ENCODE measurements around the gene CDKN1A. TPM values are rescaled to one million over a fixed set of nuclear protein-coding genes. Genes with fewer than 3 reads are reported as not detected.
"Not testable (repeated sequence)": the region's sequence is repeated elsewhere in the genome, so short reads cannot be mapped to it uniquely, and the experiment has no call there.

Gene CDKN1A
- total RNA-seq, 1 donor = 228 TPM

- Histone ChIP-seq H3K4me3 (ENCODE audit: low read length) (no peak overlapping the region), H3K4me1 (ENCODE audit: insufficient read depth, low read length) (no peaks in the 10 kb centered on the region), H3K27me3 (ENCODE audit: insufficient read depth, low read length) (no peaks in the 10 kb centered on the region), H3K9me3 (ENCODE audit: low read depth, low read length) (no peaks in the 10 kb centered on the region)
Observed at GRCh38 chr6:36712816-36713215, 34.3 kb downstream of the CDKN1A start.

- H3K4me3 ChIP-seq (ENCODE audit: low read length) = no peak overlapping the region
- no peaks in the 10 kb centered on the region for H3K27me3 ChIP-seq (ENCODE audit: insufficient read depth, low read length)
- H3K4me1 ChIP-seq (ENCODE audit: insufficient read depth, low read length) = no peaks in the 10 kb centered on the region
- no peaks in the 10 kb centered on the region for H3K9me3 ChIP-seq (ENCODE audit: low read depth, low read length)
Observed at GRCh38 chr6:36713846-36714245, 35.3 kb downstream of the CDKN1A start.

- no peaks in the 10 kb centered on the region for H3K4me1 ChIP-seq (ENCODE audit: insufficient read depth, low read length)
- H3K4me3 ChIP-seq (ENCODE audit: low read length) = no peak overlapping the region
- no peaks in the 10 kb centered on the region for H3K27me3 ChIP-seq (ENCODE audit: insufficient read depth, low read length)
Observed at GRCh38 chr6:36714511-36714910, 36.0 kb downstream of the CDKN1A start.

GRCh38 chr6:36715469-36715868, 37.0 kb downstream of the CDKN1A start:
- Histone ChIP-seq H3K4me1 (ENCODE audit: insufficient read depth, low read length) (no peaks in the 10 kb centered on the region), H3K9me3 (ENCODE audit: low read depth, low read length) (no peaks in the 10 kb centered on the region), H3K27me3 (ENCODE audit: insufficient read depth, low read length) (no peaks in the 10 kb centered on the region), H3K4me3 (ENCODE audit: low read length) (no peak overlapping the region)

More at GRCh38 chr6:36714511-36714910, 36.0 kb downstream of the CDKN1A start:
- no peaks in the 10 kb centered on the region for H3K9me3 ChIP-seq (ENCODE audit: low read depth, low read length)

DNA sequence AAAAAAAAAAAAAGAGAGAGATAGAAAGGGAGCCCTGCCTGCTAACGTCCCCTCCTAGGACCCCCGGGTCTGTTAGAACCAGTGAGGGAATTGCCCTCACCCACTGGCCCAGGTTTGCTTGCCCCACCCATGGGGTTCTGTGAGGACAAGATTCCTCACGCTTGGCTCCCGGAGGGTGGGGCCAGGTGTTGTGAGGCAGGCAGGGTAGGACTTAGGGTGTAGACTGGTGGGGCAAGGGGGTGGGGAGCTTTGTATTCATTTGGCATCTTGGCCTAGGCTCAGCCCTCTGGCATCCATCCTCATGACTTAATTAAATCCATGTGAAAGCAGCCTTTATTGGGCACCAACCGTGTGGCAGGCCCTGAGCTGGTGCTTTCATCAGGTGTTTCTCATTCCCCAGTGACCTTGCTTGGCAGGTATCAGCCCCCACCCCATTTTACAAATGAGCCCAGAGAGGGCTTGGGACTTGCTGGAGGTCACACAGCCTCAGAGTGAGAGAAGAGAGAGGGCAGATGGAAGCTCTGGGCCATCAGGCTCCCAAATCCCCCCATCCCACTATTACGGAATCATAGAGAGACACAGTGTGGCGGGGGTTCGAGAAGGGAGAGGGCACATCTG, 38.1 kb downstream of the CDKN1A start:
- no peaks in the 10 kb centered on the region for H3K9me3 ChIP-seq (ENCODE audit: low read depth, low read length)

GRCh38 chr6:36717231-36717825, 38.8 kb downstream of the CDKN1A start:
- H3K27me3 ChIP-seq (ENCODE audit: insufficient read depth, low read length) = no peaks in the 10 kb centered on the region
- no peaks in the 10 kb centered on the region for H3K4me1 ChIP-seq (ENCODE audit: insufficient read depth, low read length)

More for the DNA sequence above, 38.1 kb downstream of the CDKN1A start:
- Histone ChIP-seq H3K27me3 (ENCODE audit: insufficient read depth, low read length) (no peaks in the 10 kb centered on the region), H3K4me3 (ENCODE audit: low read length) (no peak overlapping the region), H3K4me1 (ENCODE audit: insufficient read depth, low read length) (no peaks in the 10 kb centered on the region)

DNA sequence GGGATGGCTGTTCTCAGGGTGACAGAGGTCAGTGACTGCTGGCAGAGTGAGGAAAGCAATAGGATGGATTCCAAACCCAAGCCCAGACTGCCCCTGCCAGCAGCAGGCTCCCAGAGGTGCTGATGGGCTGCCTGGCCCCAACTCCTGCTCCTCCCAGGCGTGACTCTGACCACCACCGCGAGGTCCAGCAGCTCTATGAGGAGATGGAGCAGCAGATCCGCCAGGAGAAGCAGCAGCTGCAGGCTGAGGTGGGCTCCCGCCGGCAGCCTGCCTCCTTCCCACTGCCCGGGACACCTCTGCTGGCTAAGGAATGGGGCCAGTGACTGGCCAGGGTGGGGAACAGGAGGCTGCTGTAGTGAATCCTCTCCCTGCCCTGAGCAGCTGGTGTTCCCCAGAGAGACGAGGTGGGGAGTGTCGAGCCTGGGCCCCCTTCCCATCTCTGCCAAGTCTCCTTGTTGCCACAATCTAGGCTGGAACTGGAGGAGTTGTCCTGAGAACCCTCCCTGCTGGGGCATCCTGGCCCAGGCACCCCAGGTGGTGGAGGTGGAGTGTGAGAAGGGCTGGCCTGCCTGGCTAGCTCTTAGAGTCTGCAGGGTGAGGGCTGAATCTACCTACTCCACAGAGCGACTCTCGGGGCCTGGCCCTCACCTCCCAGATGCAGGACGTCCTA, 39.5 kb downstream of the CDKN1A start:
- Histone ChIP-seq H3K9me3 (ENCODE audit: low read depth, low read length) (no peaks in the 10 kb centered on the region), H3K4me3 (ENCODE audit: low read length) (no peak overlapping the region), H3K4me1 (ENCODE audit: insufficient read depth, low read length) (no peaks in the 10 kb centered on the region), H3K27me3 (ENCODE audit: insufficient read depth, low read length) (no peaks in the 10 kb centered on the region)

More at GRCh38 chr6:36717231-36717825, 38.8 kb downstream of the CDKN1A start:
- Histone ChIP-seq H3K9me3 (ENCODE audit: low read depth, low read length) (no peaks in the 10 kb centered on the region), H3K4me3 (ENCODE audit: low read length) (no peak overlapping the region)

GRCh38 chr6:36718560-36718959, 40.0 kb downstream of the CDKN1A start:
- H3K4me3 ChIP-seq (ENCODE audit: low read length) = no peak overlapping the region
- no peaks in the 10 kb centered on the region for H3K27me3 ChIP-seq (ENCODE audit: insufficient read depth, low read length)
- H3K9me3 ChIP-seq (ENCODE audit: low read depth, low read length) = no peaks in the 10 kb centered on the region
- H3K4me1 ChIP-seq (ENCODE audit: insufficient read depth, low read length) = no peaks in the 10 kb centered on the region

GRCh38 chr6:36719126-36719525, 40.6 kb downstream of the CDKN1A start:
- H3K9me3 ChIP-seq (ENCODE audit: low read depth, low read length) = no peaks in the 10 kb centered on the region
- H3K4me3 ChIP-seq (ENCODE audit: low read length) = no peak overlapping the region
- no peaks in the 10 kb centered on the region for H3K27me3 ChIP-seq (ENCODE audit: insufficient read depth, low read length)
- H3K4me1 ChIP-seq (ENCODE audit: insufficient read depth, low read length) = no peaks in the 10 kb centered on the region

DNA sequence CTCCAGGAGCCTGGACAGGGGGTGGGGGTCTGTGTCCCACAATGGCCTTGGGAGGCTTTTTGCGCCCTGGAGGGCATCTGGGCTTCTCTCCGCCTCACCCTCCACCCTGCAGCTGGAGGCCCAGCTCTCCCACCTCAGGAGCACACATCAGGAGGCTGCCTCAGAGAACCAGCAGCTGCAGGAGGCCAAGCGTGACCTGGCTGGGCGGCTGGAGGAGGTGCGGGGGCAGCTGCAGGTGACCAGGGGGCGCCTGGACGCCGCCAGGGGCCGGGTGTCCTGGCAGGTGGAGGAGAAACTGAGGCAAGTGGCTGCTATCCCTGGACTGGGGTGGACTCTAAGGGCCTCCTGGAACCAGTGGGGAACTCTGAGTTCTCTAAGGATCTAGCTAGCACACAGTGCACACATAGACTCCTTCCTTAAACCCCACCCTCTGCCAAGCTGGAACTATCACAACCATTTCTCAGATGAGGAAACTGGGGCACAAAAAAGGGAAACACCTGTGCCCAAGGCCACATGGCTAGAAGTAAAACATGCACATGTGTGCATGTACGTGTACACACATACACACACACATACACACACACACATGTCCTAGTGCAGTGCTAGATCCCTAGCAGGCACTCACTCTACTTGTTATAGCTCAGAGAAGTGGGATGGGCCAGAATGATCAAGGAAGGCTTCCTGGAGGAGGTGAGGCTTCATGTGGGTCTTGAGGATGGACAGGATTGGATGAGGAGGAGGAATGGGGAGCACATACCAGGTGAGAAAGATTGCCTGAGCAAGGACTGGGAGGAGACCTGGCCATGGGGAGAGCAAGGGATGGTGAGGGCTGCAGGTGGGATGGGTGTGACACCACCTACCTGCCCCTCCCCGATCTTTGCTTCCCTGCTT, 42.0 kb downstream of the CDKN1A start:
- Histone ChIP-seq H3K4me1 (ENCODE audit: insufficient read depth, low read length) (peaks cover 7% of the 10 kb centered on the region), H3K4me3 (ENCODE audit: low read length) (no peak overlapping the region), H3K9me3 (ENCODE audit: low read depth, low read length) (no peaks in the 10 kb centered on the region), H3K27me3 (ENCODE audit: insufficient read depth, low read length) (no peaks in the 10 kb centered on the region)

- Histone ChIP-seq H3K4me1 (ENCODE audit: insufficient read depth, low read length) (peaks cover 14% of the 10 kb centered on the region), H3K27me3 (ENCODE audit: insufficient read depth, low read length) (no peaks in the 10 kb centered on the region), H3K9me3 (ENCODE audit: low read depth, low read length) (no peaks in the 10 kb centered on the region), H3K4me3 (ENCODE audit: low read length) (no peak overlapping the region)
Observed at GRCh38 chr6:36721369-36722140, 43.0 kb downstream of the CDKN1A start.

GRCh38 chr6:36722365-36722764, 43.9 kb downstream of the CDKN1A start:
- H3K4me1 ChIP-seq (ENCODE audit: insufficient read depth, low read length) = peaks cover 20% of the 10 kb centered on the region
- no peaks in the 10 kb centered on the region for H3K27me3 ChIP-seq (ENCODE audit: insufficient read depth, low read length)

GRCh38 chr6:36722879-36723278, 44.4 kb downstream of the CDKN1A start:
- Histone ChIP-seq H3K9me3 (ENCODE audit: low read depth, low read length) (no peaks in the 10 kb centered on the region), H3K27me3 (ENCODE audit: insufficient read depth, low read length) (no peaks in the 10 kb centered on the region), H3K4me3 (ENCODE audit: low read length) (no peak overlapping the region), H3K4me1 (ENCODE audit: insufficient read depth, low read length) (peaks cover 25% of the 10 kb centered on the region)

More at GRCh38 chr6:36722365-36722764, 43.9 kb downstream of the CDKN1A start:
- no peak overlapping the region for H3K4me3 ChIP-seq (ENCODE audit: low read length)
- no peaks in the 10 kb centered on the region for H3K9me3 ChIP-seq (ENCODE audit: low read depth, low read length)

- H3K4me3 ChIP-seq (ENCODE audit: low read length); H3K27me3 ChIP-seq (ENCODE audit: insufficient read depth, low read length); H3K9me3 ChIP-seq (ENCODE audit: low read depth, low read length): not testable (repeated sequence)
- peaks cover 36% of the 10 kb centered on the region for H3K4me1 ChIP-seq (ENCODE audit: insufficient read depth, low read length)
Observed at GRCh38 chr6:36723992-36724391, 45.5 kb downstream of the CDKN1A start.
